Erythroblast (primary cell): ENCODE measurements around the gene TRPV5.

Experiments used
- GATA1 ChIP-seq: IDR thresholded peaks from 2 replicates; pipeline ENCODE4 v1.6.1; 2011; ENCODE audit warnings: low read depth, mild to moderate bottlenecking, control low read depth, low read length, moderate library complexity
- POLR2A ChIP-seq: IDR thresholded peaks from 2 replicates; pipeline ENCODE4 v1.6.1; 2011; ENCODE audit warnings: mild to moderate bottlenecking, low read length

DNA sequence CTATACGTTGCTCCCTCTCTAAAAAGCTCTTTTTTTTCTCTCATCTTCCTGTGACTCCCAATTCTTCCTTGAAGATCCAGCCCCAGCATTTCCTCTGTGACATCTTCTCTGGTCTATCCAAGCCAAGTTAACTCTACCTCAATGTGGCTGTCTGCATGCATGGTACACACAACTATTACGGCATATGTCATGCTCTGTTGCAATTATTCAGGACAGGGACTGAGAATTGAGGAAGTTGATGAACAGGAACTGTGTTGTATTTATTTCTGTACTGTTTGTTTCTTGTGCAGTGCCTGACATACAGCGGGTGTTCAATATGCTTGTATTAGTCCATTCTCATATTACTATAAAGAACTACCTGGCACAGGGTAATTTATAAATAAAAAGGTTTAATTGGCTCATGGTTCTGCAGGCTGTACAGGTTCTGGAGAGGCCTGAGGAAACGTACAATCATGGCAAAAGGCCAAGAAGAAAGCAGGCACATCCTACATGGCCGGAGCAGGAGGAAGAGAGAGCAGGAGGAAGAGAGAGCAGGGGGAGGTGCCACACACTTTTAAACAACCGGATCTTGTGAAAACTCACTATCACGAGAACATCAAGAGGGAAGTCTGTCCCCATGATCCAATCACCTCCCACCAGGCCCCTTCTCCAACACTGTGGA, 6.3 kb downstream of the TRPV5 start:
- TF ChIP-seq POLR2A, result no peak
- TF ChIP-seq GATA1, result no peak
